Heart right ventricle (tissue), 16 donors: Measurements from ENCODE around the gene PRSS3. TPM values are rescaled to one million over a fixed set of nuclear protein-coding genes. Genes with fewer than 3 reads are reported as not detected.
"Not testable (repeated sequence)": the region's sequence is repeated elsewhere in the genome, so short reads cannot be mapped to it uniquely, and the experiment has no call there.

Experiments used
- ATAC-seq, 8 donors: fragments of 200-7000 bp; cut with Tn5 transposase; one replicate each; pipeline ENCODE4 v1.9.1; 2020; ENCODE audit warnings: mild to moderate bottlenecking in 8 of 8, moderate library complexity in 8 of 8, moderate number of reproducible peaks in 1 of 8
- DNase-seq, 2 donors: peaks; one replicate each; pipeline ENCODE4 v3.0.0-alpha.2; 2020
- H3K27ac ChIP-seq, 10 donors: fragments of 200-600 bp; sonication (generic) in 2 of 10; one replicate each; pipeline versions ENCODE4 v1.5.0 to v1.8.0; 2020 to 2022; ENCODE audit warnings: mild to moderate bottlenecking in 3 of 10
- H3K27me3 ChIP-seq, 7 donors: fragments of 200-600 bp; one replicate each; pipeline ENCODE4 v1.8.0; 2021 to 2022; ENCODE audit warnings: mild to moderate bottlenecking in 2 of 7
- H3K36me3 ChIP-seq, 9 donors: fragments of 200-600 bp; sonication (generic) in 1 of 9; one replicate each; pipeline versions ENCODE4 v1.5.0 to v1.8.0; 2020 to 2022; ENCODE audit warnings: mild to moderate bottlenecking in 2 of 9
- H3K4me1 ChIP-seq, 9 donors: fragments of 200-600 bp; sonication (generic) in 1 of 9; one replicate each; pipeline versions ENCODE4 v1.5.0 to v1.8.0; 2020 to 2022; ENCODE audit warnings: mild to moderate bottlenecking in 4 of 9
- H3K4me3 ChIP-seq, 10 donors: fragments of 200-600 bp; sonication (generic) in 2 of 10; one replicate each; pipeline versions ENCODE4 v1.5.0 to v1.8.0; 2020 to 2022; ENCODE audit warnings: mild to moderate bottlenecking in 7 of 10, moderate library complexity in 2 of 10
- H3K9me3 ChIP-seq, 11 donors: fragments of 200-600 bp in 10 of 11; sonication (generic) in 2 of 11; one replicate each; pipeline versions ENCODE4 v1.5.0 to v1.8.0; 2013 to 2022; ENCODE audit warnings: mild to moderate bottlenecking in 2 of 11, control low read depth in 1 of 11, moderate library complexity in 1 of 11
- WGBS, 2 donors: extraction: QIAGEN DNeasy Blood & Tissue Kit; methylation state at CpG; one replicate each; pipeline ENCODE4 v1.1.7; 2013; ENCODE audit warnings: inconsistent platforms in 1 of 2; 5-methylcytosine and 5-hydroxymethylcytosine counted together
- intact Hi-C, 10 donors: fragments of 100-400 bp; cut with DNase I; formaldehyde crosslinking; loops; one replicate each; pipeline versions ENCODE4 v1.11.1 to v1.14.2; 2022
- polyA plus RNA-seq, 2 donors: library from polyadenylated mRNA; stranded (reverse); fragments of 200-250 nt; gene quantifications; one replicate each; pipeline ENCODE4 v1.2.3, GENCODE V29; 2013
- total RNA-seq, 10 donors: library from RNA; stranded (reverse); fragmentation: NEBNext Ultra II Directional in 3 of 10; extraction: Animal tissue kit (Norgen Biotek cat#: 25700) in 3 of 10; gene quantifications; one replicate each; pipeline versions ENCODE4 v1.2.1 to v1.2.4, GENCODE V29; 2021 to 2023
- TF ChIP-seq, protein P1 (sequence below), 9 donors: fragments of 200-600 bp; sonication (generic) in 2 of 9; IDR thresholded peaks; one replicate each; pipeline versions ENCODE4 v1.5.0 to v1.8.0; 2021 to 2022; ENCODE audit warnings: antibody characterized with exemption in 9 of 9, mild to moderate bottlenecking in 5 of 9, moderate library complexity in 1 of 9
- donor health status: Arrhythmogenic right ventricular cardiomyopathy.
- donor health status: ischemic (EF 13 %, LVEDD 7.1; RV severe dilation, severe dysfunction).
- donor health status: healthy with polysubstance abuse.
- donor health status: DM: no; HTN: yes; CAD: no.
- donor health status: DM: no; HTN: no; CAD: no.
- donor health status: ischemic (EF 25% LVEDD 6.9; RV normal size, moderate dysfunction).
- donor health status: ischemic (EF 25% LVEDD 5.7; RV mildly dilated, moderate dysfunction).
- donor health status: healthy.
- donor health status: DM: yes; HTN: yes; CAD: no.
- donor health status: Ischemic cardiomyopathy.
- donor health status: ischemic (EF 35%, LVEDD 5.7; RV mildly dilated, moderate dysfunction).
- donor health status: nonischemic (EF 11% LVEDD 7.7; RV severe dilation, severe dysfunction).
- donor health status: DM: yes; HTN: yes; CAD: no.
- donor health status: PGD.
- donor health status: ischemic (EF 29% LVEDD 5.4; RV normal size, mild dysfunction).
- donor health status: nonischemic (EF 23%, LVEDD 6.1; RV moderate dilation, normal function).

PRSS3 gene
- total and polyA plus RNA-seq, 12 donors, result 0.07 to 1.0 (median 0.66) TPM; not detected in 4

DNA sequence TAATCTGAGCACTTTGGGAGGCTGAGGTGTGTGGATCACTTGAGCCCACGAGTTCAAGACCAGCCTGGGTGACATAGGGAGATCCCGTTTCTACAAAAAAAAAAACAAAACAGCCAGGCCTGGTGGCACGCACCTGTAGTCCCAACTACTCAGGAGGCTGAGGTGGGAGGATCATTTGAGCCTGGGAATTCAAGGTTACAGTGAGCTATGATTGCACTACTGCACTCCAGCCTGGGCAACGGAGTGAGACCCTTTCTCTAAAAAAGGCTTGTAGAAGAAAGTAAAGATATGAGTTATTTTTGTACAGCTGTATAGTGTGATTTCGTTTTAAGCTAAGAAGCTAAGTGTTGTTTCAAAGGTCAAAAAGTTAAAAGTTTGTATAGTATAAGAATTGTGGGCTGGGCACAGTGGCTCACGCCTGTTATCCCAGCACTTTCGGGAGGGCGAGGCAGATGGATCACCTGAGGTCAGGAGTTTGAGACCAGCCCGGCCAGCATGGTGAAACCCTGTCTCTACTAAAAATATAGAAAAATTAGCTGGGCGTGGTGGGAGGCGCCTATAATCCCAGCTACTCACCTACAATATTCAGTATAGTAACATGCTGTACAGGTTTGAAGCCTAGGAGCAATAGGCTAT is 40.4 kb downstream of the PRSS3 start:
- ATAC-seq (no peak), DNase-seq (no peak)
- Histone ChIP-seq H3K27me3 (no peaks in the 10 kb centered on the region), H3K4me1 (peaks cover 3 to 58% (median 32%) of the 10 kb centered on the region in 9 donors), H3K9me3 (no peaks in the 10 kb centered on the region), H3K27ac (peak overlapping the region in 3 of 10 donors; percentile 1 to 71 (median 28)), H3K4me3 (no peak overlapping the region), H3K36me3 (no peaks in the 10 kb centered on the region)
- intact Hi-C loops, result no loop called here
- 85 to 86% methylated on average over 11 of the region's 11 CpGs for WGBS, 2 donors
- TF ChIP-seq, protein P1, sequence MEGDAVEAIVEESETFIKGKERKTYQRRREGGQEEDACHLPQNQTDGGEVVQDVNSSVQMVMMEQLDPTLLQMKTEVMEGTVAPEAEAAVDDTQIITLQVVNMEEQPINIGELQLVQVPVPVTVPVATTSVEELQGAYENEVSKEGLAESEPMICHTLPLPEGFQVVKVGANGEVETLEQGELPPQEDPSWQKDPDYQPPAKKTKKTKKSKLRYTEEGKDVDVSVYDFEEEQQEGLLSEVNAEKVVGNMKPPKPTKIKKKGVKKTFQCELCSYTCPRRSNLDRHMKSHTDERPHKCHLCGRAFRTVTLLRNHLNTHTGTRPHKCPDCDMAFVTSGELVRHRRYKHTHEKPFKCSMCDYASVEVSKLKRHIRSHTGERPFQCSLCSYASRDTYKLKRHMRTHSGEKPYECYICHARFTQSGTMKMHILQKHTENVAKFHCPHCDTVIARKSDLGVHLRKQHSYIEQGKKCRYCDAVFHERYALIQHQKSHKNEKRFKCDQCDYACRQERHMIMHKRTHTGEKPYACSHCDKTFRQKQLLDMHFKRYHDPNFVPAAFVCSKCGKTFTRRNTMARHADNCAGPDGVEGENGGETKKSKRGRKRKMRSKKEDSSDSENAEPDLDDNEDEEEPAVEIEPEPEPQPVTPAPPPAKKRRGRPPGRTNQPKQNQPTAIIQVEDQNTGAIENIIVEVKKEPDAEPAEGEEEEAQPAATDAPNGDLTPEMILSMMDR (IDR thresholded peaks at IDR 0.05), result no peak

DNA sequence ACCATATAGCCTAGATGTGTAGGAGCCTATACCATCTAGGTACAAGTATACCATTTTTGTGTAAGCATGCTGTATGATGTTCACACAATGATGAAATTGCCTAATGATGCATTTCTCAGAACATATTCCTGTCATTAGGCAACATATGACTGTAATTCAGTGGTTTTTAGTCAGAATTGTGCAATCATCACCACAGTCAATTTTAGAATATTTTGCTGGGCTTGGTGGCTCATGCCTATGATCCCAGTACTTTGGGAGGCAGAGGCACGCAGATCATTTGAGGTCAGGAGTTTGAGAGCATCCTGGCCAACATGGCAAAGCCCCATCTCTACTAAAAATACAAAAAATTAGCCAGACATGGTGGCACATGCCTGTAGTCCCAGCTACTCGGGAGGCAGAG is 40.9 kb downstream of the PRSS3 start:
- DNase-seq, result not testable (repeated sequence)
- WGBS, 2 donors, result 50 to 81% methylated on average over 2 of the region's 2 CpGs
- H3K4me1 ChIP-seq, result peaks cover 3 to 60% (median 34%) of the 10 kb centered on the region in 9 donors

DNA sequence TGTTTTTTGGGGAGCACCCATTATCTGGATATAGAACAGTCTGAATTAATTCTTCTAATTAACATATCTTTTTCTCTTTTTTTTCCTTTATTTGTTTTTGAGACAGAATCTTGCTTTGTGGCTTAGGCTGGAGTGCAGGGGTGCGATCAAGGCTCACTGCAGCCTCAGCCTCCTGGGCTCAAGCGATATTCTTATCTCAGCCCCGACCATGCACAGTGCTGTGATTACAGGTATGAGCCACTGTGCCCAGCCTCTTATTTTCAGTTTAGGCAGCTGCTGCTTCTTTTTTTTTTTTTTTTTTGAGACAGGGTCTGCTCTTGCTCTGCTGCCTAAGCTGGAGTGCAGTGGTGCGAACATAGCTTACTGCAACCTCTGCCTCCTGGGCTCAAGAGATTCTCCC is 41.8 kb downstream of the PRSS3 start:
- DNase-seq (no peak), ATAC-seq (peak in 1 of 8 donors; percentile 23)
- TF ChIP-seq, protein P1 (IDR thresholded peaks at IDR 0.05), result no peak
- intact Hi-C loops, result no loop called here
- WGBS, 2 donors, result 78 to 93% methylated on average over 4 of the region's 4 CpGs
- peaks cover 3 to 66% (median 38%) of the 10 kb centered on the region in 9 donors for H3K4me1 ChIP-seq
- no peaks in the 10 kb centered on the region for H3K27me3 ChIP-seq
- peak overlapping the region in 1 of 10 donors; percentile 71 for H3K27ac ChIP-seq
- no peaks in the 10 kb centered on the region for H3K9me3 ChIP-seq
- no peak overlapping the region for H3K4me3 ChIP-seq
- no peaks in the 10 kb centered on the region for H3K36me3 ChIP-seq

More for the DNA sequence above, 40.9 kb downstream of the PRSS3 start:
- H3K4me3 ChIP-seq, H3K27me3 ChIP-seq, H3K9me3 ChIP-seq, H3K36me3 ChIP-seq, intact Hi-C loops: not testable (repeated sequence)
- ATAC-seq, result peak in 5 of 8 donors; percentile 22 to 85 (median 51)
- H3K27ac ChIP-seq, result peak overlapping the region in 2 of 10 donors; percentile 28 to 71

DNA sequence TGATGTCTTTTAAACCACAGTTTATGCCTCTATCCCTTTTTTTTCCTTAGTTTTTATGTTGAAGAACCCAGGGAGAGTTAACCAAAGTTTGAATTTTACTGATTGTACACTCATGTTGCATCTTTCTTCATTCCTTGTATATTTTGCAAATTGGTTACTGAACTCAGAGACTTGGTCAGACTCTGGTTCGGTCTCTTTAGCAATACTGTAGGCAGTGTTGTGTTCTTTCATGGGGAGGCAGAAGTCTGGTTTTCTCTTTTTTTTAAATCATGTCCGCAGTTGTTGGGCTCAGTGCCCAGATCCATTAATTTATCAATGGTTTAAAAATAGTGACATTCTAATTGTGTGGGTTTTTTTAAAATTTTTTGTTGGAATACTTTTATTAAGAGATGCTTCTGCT is 45.0 kb downstream of the PRSS3 start:
- 27 to 29% methylated on average over 2 of the region's 2 CpGs for WGBS, 2 donors
- TF ChIP-seq, protein P1 (IDR thresholded peaks at IDR 0.05), result no peak
- H3K27ac ChIP-seq, result peak overlapping the region in 1 of 10 donors; percentile 6
- no peak for DNase-seq
- intact Hi-C loops, result no loop called here
- H3K36me3 ChIP-seq, result no peaks in the 10 kb centered on the region
- no peak overlapping the region for H3K4me3 ChIP-seq
- peaks cover 3 to 84% (median 54%) of the 10 kb centered on the region in 9 donors for H3K4me1 ChIP-seq
- no peak for ATAC-seq
- no peaks in the 10 kb centered on the region for H3K9me3 ChIP-seq
- H3K27me3 ChIP-seq, result no peaks in the 10 kb centered on the region

DNA sequence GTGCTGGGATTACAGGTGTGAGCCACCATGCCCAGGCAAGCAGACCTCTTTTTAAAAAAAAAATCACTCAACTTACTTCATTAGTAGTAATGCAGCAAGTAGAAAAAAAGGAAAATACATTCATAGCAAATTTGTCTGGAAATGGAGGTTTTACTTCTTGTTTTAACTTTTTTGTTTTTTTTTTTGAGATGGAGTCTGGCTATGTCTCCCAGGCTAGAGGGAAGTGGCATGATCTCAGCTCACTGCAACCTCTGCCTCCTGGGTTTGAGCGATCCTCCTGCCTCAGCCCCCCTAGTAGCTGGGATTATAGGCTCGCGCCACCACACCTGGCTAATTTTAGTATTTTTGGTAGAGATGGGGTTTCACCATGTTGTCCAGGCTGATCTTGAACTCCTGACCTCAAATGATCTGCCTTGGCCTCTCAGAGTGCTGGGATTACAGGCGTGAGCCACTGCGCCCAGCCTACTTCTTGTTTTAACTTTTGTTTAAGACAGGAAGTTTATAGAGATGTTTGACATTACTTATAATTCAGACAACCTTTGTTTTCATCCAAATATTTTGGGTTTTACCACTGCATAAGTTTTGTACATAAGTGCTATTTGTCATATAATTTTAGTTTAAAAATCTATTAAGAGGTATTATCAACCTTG is 48.1 kb downstream of the PRSS3 start:
- peak overlapping the region in 2 of 10 donors; percentile 34 to 58 for H3K27ac ChIP-seq
- ATAC-seq (peak in 3 of 8 donors; percentile 12 to 44 (median 22)), DNase-seq (no peak)
- H3K36me3 ChIP-seq, result no peaks in the 10 kb centered on the region
- intact Hi-C loops, result no loop called here
- no peak overlapping the region for H3K4me3 ChIP-seq
- peaks cover 0 to 87% (median 38%) of the 10 kb centered on the region in 9 donors for H3K4me1 ChIP-seq
- WGBS, 2 donors, result 82 to 86% methylated on average over 5 of the region's 5 CpGs
- no peaks in the 10 kb centered on the region for H3K27me3 ChIP-seq
- TF ChIP-seq, protein P1 (IDR thresholded peaks at IDR 0.05), result no peak
- no peaks in the 10 kb centered on the region for H3K9me3 ChIP-seq
